HG03280 (cell line): ENCODE measurements around the gene MLX.
"Not testable (repeated sequence)": the region's sequence is repeated elsewhere in the genome, so short reads cannot be mapped to it uniquely, and the experiment has no call there.

Experiments
- ATAC-seq: cut with Tn5 transposase; IDR thresholded peaks from one replicate; pipeline ENCODE4 v1.9.1; 2021; ENCODE audit warnings: mild to moderate bottlenecking, moderate library complexity; ENCODE audit not compliant: unreplicated experiment

The MLX gene

DNA sequence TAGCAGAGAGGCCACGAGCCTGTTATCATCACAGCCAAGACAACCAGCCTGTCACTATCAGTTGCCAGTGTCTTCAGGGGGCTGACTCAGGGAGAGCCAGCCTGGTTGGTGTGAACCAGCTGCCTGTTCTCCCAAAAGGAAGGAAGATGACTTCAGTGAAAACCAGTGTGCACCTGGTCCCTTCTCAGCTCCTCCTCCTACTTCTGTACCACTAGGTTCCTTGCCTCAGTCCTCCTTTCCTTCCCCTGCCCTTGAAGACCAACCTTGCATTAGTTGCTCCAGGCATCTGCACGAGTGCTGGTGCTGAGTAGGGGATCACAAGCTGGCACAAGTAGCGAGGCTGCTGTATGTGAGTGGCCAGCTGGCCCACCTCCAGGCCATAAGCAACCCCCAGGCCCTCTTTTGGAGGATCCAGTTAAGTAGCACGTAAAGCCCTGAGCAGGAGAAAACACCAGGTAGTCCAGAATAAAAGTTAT, 51.1 kb downstream of the MLX start:
- peak; percentile 17 for ATAC-seq

- peak; percentile 69 for ATAC-seq
These were observed 51.7 kb downstream of the MLX start for GRCh38 chr17:42618442-42619150.

- ATAC-seq: not testable (repeated sequence)
These were observed 55.1 kb downstream of the MLX start for GRCh38 chr17:42621987-42622386.
